SKM-1 (cell line): Measurements from ENCODE around the gene ATXN1.
A peak's percentile ranks its signal among the peaks of the same experiment; 100 is the strongest.
"Not testable (repeated sequence)": the region's sequence is repeated elsewhere in the genome, so short reads cannot be mapped to it uniquely, and the experiment has no call there.

Experiments
- DNase-seq: peaks from one replicate; lab custom pipeline; 2025; ENCODE audit not compliant: unreplicated experiment; lab: John Stamatoyannopoulos, UW

ATXN1 gene

DNA sequence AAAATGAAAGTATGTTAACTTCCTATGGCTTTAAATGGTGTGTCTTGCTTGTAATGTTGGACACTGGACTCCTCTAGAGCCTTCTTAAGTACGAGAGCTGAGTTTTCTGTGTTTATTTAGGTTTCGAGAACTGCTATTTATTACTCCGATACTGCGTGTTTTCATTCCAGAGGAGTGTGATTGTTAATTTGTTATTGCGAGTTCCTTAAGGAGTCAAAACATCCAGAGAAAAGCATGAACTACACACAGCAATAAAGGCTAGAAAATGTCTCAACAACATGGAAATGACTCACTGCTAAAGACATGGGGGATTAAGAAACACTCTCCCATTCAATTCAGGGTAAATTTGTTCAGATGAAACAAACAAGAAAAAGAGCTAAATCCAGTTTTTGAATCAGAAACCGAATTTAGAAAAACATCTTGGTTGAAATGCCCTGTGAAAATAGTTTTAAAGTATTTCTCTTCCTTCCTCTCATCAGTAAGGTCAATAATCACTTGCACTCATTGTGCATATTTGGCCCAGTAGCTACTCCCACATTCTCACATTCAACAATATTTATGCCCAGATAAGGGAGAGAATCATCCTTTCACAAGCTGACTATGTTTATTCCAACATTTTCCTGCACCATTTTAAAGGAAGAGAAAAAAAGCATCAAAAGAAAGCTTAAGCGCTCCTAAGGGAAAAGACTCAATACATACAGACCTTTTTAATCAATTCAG is 36.0 kb downstream of the ATXN1 start:
- DNase-seq: no peak

GRCh38 chr6:16723826-16724225 is 37.4 kb downstream of the ATXN1 start:
- DNase-seq: no peak

GRCh38 chr6:16723402-16723801 is 37.9 kb downstream of the ATXN1 start:
- DNase-seq: no peak

DNA sequence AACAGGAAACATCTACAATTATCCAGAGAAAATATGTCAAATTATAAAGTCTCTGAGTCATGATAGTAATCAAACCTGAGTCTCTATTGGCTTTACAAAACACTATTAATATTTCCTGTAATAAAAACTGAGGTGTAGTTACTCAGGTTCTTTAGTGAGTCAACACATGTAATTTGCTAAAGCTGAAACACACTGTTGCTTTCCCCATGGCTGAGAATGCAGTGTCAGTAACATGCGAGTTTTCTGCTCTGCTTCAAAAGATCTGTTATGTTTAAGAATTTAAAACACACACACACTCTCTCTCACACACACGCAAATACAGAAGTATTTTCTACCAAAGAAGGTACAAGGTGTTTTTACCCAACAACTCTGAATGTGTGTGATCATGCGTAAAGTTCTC is 38.6 kb downstream of the ATXN1 start:
- no peak for DNase-seq

- no peak for DNase-seq
Measured at GRCh38 chr6:16721977-16722376, 39.3 kb downstream of the ATXN1 start.

DNA sequence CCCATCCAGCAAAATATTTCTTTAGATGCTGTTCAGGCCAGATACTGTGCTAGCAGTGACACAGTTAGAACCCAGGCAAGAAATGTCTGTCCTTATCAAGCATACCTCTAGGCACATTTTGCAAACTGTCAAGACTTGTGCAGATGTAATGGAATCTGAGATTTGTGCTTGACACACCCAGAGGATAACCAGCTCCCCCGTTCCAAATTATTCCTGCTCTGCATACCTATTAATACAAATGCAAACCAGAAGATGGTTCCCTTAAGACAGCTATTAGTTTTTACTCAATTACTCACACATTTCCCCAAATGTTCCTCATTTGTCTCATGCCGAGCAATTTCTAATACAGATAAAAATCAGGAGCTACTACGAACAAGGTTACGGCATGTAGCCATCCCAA is 40.4 kb downstream of the ATXN1 start:
- no peak for DNase-seq

- no peak for DNase-seq
Measured at GRCh38 chr6:16719488-16719887, 41.8 kb downstream of the ATXN1 start.

- no peak for DNase-seq
Measured at GRCh38 chr6:16718356-16718755, 42.9 kb downstream of the ATXN1 start.

DNA sequence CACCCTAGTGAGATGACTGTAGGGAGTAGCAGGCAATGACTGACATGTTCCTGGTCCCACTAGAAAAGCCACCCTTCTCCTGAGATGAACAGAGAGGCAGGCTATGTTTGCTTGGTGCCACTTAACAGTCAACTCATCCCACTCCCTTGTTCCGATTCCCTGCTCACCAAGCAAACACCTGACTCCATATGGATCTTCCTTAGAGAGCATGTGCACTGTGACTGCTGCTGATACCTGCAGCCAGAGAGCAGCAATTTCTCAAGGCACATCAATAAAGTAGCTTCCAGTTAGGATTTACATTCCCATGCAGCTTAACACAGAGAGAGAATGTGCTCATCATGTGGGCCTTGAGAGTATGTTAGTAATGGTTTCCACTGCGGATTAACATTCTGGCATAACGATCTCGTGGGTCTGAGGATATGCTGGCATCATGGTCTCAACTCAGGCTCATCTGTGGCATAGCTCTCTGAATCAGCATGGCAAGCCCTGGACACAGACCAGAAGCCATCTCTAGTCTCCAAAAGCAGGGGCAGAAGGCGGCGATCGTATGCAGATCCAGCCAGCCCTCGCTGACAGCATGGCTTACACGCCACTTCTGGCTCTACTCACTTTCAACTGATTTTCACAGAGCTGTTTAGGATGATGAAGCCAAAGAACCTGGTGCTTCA is 43.9 kb downstream of the ATXN1 start:
- no peak for DNase-seq

DNA sequence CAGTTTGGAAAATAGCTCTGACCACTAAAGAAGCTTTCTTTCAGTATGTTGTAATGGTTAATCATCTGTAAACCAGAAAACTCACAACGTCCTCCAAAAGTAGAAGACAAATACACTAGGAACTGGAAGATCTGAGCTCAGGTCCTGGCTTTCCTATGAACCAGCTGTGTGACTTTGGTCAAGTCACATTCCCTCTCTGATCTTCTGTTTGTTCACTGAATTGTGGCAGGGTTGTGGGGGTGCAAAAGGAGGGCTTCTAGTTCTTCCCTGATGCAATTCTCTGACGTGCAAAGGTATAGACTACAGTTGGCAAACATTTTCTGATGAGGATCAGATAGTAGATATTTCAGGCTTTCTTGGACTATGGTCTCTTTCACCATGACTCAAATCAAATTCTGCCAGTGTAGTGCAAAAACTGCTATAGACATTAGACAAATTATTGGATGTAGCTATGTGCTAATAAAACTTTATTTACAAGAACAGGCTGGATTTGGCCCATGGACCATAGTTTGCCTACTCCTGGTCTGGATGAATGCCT is 44.9 kb downstream of the ATXN1 start:
- no peak for DNase-seq

- DNase-seq: no peak
Measured at GRCh38 chr6:16713597-16713996, 47.7 kb downstream of the ATXN1 start.

DNA sequence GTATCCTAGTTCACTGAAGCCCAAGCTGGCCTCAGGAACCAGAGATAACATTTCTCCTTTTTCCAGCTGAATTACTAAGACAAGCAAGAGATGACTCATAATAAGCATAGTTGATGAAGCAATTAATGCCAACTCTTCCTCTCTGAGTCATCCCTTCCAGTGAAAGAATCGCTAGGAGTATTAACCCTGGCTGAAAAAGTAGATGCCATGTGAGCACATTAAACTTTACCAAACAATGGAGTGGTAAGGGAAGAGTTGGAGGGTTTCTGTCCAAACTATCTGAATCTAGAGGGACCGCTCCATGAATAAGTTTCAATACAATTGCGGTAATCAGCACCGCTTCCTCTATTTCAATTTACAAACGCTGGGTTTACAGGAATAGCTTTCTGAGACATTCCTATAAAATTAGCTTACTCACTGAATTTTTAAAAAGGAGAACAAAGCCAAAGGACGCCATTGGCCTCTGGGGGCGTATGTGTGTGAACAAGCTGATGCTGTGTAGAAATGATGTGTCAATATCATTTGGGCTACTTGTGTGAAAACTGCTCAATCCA is 48.3 kb downstream of the ATXN1 start:
- peak; percentile 76 for DNase-seq

DNA sequence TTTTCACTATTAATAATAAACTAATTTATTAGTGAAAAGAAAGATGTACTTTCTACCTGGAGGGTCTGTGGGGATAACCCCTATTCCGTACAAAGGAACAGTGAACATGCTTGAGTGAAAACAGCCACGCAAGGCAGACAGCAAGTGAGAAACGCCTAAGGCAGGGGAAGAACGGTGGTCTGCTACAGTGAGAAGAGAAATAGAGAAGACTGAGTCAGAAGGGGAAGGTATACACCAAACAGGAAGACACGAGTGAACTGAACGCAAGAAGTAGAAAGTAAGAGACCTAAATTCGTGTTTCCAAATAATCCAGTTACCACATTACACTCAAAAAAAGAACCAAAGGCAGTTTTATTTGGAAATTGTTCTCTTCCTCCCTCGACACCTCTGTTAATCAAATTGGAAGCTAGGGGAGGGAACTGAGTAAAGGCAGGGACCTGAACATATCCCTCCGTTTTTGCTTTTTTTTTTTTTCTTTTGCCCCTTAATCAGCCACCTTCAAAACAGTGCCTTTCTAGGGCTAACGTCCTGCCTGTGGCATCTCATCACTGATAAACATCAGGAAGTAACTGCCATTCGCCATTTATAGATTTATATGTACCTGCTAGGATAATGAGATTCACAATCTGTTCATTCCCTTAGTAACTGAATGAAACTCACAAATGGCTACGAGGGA is 48.9 kb downstream of the ATXN1 start:
- DNase-seq: peak; percentile 69

- no peak for DNase-seq
Measured at GRCh38 chr6:16711546-16712254, 49.6 kb downstream of the ATXN1 start.

DNA sequence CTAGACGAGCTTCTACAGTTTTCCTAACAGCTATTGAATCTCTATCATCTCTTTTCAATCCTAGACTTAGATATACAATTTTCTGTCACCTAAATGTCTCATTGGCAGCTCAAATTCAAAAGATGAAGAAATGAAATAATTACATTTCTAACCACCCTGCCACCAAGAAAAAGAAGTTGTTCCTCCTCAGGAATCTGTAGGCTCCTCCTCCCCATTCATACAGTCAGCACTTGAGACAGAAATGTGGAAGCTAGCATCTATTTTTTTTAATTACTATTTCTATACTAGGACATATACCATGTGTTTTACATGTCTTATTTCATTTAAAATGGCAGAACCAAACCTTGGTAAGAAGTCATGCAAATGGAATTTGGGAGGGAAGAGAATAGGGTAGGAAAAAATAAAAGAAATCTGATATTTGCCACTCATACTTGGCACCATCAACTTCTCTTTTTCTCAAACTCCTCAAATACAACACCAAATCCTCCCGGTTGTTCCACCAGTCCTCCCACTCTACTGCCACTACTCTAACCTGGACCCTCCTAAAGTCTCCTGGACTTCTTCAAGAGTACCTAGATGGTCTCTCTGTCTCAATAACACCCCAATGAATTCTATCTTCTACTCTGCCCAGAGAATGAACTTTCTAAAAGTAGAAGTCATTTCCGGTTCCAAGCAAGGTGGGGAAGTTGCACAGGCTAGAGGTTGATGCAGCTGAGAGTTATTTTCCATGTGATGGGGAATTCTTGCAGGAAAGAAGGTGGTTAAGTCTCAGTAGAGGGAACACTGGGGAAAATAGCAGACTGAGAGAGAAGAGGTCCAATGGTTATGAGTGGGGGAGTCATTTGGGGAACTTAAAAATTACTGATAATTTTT is 54.1 kb downstream of the ATXN1 start:
- peak; percentile 21 for DNase-seq

DNA sequence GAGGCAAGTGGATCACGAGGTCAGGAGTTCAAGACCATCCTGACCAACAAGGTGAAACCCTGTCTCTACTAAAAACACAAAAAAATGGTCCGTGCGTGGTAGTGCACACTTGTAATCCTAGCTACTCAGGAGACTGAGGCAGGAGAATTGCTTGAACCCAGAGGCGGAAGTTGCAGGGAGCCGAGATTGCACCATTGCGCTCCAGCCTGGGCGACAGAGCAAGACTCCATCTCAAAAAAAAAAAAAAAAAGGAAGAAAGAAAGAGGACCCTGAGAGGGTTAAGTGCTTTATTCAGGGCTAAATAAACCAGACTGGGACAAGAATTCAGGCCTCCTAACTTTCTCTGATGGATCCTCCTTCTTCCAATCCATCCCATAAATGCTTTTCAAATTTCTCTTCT is 54.8 kb downstream of the ATXN1 start:
- not testable (repeated sequence) for DNase-seq

DNA sequence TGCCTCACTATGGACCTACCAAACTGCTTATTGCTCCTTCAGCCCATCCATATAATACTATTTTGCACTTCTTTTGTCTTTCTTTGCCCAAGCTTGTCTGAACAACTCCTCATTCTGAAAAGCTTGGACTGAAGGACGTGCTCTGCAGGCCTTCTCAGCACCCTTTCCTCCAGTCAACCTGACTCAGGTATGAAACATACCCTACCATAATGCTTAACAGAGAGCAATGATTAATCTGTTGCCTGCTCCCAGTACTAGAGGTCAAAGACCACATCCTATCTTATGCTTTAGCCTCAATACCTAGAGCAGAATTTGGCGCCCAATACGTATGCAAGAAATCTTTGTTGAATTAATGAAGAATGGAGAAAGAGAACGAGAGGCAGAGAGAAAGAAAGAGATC is 55.2 kb downstream of the ATXN1 start:
- no peak for DNase-seq

DNA sequence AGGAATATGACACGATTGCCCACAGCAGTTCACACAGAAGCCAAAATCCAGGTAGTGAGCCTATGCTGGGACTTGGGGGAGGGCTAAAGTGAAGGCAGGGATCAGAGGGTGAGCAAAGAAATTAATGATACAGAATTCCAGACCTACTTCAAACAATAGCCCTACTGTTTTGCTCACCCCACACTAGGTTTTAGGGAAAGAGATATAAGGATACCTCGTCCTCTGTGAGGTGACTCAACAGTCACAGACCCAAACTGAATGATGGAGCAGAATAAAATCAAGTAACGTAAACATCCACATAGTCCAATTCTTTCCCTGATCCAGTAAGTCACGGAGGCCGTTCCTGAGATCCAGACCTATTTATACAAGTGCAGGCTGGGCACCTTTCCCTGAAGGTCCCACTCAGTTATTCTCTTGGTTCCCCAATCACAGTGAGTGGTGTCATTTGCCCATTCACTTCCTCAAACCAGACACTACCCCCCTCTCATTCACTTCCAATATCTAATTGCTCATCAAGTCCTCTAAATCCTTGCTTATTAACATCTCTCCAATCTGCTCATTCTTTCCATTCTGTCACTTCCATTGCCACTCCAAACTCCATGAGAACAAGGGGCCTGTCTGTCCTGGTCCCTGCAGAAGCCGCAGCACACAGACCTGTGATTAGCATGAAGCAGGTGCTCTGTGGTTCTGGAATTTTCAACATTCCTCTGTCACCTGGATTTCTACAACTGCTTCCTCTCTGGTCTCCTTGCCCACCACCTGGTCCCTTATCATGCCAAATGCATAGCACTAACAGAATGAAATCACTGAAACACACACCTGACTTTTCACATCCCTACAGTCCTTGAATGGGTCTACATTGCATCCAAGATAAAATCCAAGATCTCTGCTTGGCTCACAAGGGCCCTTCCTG is 55.9 kb downstream of the ATXN1 start:
- no peak for DNase-seq

GRCh38 chr6:16704401-16705045 is 56.7 kb downstream of the ATXN1 start:
- DNase-seq: no peak
